Measurements from ENCODE around the gene ARHGAP10.
"Not testable (repeated sequence)": the region's sequence is repeated elsewhere in the genome, so short reads cannot be mapped to it uniquely, and the experiment has no call there.

ARHGAP10 gene

GRCh38 chr4:148067301-148067916 is 335.5 kb downstream of the ARHGAP10 start:
- no peak for DNase-seq (ENCODE audit: low spot score)

GRCh38 chr4:148068065-148068911 is 336.4 kb downstream of the ARHGAP10 start:
- no peak for DNase-seq (ENCODE audit: low spot score)

DNA sequence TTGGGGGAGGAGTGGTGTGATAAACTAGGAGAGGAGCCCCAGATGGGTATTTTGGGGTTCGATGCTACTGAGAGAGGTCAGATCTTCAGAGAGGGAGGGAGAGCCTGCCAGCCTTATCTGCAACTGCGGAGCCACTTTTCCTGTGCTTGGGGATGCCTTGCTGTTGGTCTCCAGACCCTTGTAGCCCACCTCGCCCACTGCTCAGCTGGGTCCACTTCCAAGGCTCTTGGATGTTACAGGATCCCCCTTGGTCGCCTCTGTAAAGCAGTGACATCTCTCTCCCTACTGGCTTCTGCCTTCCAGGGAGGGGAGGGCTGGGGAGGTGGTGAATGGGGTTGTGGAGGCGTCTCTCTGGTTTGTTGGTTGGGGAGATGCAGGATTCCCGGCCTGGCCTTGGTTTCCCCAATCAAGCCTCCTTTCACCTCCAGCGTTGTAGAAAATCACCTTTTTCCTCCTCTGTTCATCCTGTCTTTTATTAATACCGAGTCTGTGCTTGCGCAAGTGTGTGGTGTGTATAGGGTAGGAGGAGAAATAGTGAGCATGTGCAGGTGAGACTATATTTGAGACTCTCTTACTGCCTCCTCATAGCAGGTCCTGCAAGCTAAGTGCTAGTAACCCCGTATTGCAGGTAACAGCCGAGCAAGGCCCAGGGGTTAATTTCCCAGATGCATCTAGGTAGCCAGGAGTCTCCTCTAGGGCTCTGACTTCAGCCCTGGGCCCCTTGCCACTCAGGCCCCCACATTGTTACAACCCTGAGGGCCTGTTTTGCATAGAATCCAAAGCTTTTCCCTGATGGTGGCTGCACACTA is 337.4 kb downstream of the ARHGAP10 start:
- no peak for DNase-seq (ENCODE audit: low spot score)

DNA sequence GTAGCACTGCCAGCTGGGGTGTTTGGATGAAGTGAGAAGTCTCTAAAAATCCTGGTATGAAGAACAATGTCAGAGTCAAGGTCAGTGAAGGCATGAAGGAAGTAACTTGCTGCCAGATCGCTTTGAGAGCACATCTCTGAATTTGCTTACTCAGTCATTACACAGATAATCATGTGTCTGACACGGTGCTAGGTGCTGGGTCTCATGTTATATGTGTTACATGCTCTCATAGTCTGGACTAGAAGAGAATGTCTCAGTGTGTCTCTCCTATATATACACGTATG is 337.9 kb downstream of the ARHGAP10 start:
- no peak for DNase-seq (ENCODE audit: low spot score)

- DNase-seq (ENCODE audit: low spot score): no peak
Measured at GRCh38 chr4:148071009-148071408, 339.1 kb downstream of the ARHGAP10 start.

GRCh38 chr4:148072789-148073188 is 340.9 kb downstream of the ARHGAP10 start:
- no peak for DNase-seq (ENCODE audit: low spot score)

DNA sequence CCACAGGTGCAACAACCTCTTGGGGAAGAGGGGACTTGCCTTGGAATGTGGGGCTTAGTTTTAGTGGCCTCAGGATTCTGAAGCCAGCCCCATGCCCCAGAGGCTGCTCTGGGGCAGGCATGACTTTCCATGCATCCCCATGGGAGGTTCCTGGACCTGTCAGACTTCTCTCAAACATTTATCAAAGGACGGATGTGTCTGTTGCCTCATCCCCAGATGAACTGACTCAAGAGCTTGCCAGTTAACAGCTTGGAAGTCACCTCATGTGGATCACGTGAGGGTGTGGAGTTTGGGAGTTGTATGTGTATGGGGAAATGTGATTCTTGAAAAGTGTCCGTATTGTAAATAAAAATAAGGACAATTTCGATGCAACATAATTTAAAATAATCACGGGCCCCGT is 341.5 kb downstream of the ARHGAP10 start:
- DNase-seq (ENCODE audit: low spot score): no peak

DNA sequence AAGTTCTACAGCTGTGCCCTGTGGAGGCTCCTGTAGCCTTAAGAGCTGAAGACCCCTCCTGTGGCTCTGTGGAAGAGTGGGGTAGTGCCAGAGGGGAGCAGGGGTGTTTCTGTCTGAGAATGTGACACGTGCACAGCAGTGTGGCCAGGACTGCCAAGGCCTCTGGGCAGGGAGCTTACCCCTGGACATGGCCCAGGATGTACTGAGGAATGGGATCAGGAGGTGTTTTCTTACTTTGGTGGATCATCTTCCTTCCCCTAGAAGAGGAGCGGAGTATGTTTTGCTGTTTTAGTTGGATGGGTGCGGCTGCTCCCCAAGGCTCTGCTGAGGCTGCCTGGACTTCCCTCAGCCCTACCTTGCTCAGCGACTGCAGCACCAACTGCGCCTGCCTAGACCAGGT is 342.6 kb downstream of the ARHGAP10 start:
- no peak for DNase-seq (ENCODE audit: low spot score)

DNA sequence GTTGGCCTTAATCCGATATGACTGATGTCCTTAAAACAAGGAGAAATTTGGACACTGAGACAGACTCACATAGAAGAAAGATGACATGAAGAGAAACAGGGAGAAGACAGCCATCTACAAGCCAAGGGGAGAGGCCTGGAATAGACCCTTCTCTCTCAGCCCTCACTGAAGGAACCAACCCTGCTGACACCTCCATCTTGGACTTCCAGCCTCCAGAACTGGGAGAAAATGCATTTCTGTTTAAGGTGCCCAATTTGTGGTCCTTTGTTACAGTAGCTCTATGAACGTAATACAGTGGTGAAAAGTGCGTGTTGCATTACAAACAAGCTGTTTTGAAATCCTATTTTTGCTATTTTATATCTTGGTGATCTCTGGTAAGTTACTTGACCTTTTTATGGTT is 343.6 kb downstream of the ARHGAP10 start:
- DNase-seq (ENCODE audit: low spot score): no peak

GRCh38 chr4:148076964-148077363 is 345.1 kb downstream of the ARHGAP10 start:
- DNase-seq (ENCODE audit: low spot score): no peak

GRCh38 chr4:148077581-148077980 is 345.7 kb downstream of the ARHGAP10 start:
- DNase-seq (ENCODE audit: low spot score): no peak

GRCh38 chr4:148078061-148078460 is 346.2 kb downstream of the ARHGAP10 start:
- DNase-seq (ENCODE audit: low spot score): no peak

- no peak for DNase-seq (ENCODE audit: low spot score)
Measured at GRCh38 chr4:148079961-148080360, 348.1 kb downstream of the ARHGAP10 start.

DNA sequence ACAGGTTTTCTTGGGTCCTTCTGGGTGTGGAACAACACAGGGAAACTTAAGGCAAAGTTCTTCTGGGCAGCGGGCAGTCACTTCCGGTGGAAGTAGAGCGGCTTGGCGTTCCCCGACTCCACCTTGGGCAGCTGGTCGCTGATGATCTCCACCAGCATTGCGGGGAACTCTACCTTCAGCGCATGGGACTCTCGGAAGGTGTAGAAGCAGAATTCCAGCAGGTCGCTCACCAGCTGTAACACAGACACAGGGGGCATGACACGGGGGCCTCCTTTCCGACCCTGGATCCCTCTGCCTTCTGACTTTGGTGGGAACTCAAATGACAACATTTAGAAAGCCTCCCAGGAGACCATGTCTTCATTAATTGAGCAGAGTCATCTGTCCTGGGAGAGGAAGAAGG is 349.4 kb downstream of the ARHGAP10 start:
- DNase-seq (ENCODE audit: low spot score): no peak

DNA sequence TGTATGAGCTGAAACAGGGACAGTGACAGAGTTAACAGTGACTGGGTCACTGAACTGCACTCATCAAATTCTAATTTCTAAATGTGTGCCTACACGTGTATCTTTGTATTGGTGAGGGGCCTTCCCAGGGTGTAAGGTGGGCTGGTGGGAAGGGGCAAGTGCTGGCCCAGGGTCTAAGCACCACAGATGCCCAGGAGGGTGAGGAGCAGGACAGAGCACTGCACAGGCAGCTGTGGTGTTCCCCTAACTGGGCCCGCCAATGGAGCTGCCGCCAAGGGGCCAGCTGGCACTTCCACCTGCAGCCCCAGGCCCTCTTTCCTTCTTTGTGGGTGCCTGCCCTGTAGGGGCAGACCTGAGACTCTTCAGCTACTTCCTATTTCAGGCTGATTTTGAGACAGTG is 349.9 kb downstream of the ARHGAP10 start:
- DNase-seq (ENCODE audit: low spot score): no peak

DNA sequence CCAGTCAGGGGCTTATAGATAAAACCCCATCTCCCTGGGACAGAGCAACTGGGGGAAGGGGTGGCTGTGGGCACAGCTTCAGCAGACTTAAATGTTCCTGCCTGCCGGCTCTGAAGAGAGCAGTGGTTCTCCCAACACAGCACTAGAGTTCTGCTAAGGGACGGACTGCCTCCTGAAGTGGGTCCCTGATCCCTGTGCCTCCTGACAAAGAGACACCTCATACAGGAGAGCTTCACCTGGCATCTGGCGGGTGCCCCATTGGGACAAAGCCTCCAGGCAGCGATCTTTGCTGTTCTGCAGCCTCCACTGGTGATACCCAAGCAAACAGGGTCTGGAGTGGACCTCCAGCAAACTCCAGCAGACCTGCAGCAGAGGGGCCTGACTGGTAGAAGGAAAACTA is 351.2 kb downstream of the ARHGAP10 start:
- not testable (repeated sequence) for DNase-seq (ENCODE audit: low spot score)

- DNase-seq (ENCODE audit: low spot score): no peak
Measured at GRCh38 chr4:148089624-148090023, 357.7 kb downstream of the ARHGAP10 start.

DNA sequence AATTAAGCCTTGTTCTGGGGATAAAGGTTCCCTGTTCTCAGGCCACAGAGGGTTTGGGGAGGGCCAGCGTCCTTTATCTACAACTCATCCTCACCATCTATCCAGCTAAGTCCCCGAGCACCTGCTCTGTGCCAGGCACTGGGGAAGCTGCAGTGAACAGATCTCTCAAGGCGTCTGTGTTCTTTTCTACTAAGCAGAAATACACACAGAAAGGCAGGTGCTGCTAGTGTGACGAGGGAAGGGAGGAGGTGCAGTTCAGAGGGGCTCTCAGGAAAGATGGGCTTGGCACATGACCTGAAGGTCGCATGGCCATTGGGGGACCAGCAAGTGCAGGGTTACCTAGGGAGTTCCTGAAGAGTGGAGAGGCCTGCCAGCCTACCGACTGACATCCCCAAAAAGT is 358.1 kb downstream of the ARHGAP10 start:
- DNase-seq (ENCODE audit: low spot score): no peak

DNA sequence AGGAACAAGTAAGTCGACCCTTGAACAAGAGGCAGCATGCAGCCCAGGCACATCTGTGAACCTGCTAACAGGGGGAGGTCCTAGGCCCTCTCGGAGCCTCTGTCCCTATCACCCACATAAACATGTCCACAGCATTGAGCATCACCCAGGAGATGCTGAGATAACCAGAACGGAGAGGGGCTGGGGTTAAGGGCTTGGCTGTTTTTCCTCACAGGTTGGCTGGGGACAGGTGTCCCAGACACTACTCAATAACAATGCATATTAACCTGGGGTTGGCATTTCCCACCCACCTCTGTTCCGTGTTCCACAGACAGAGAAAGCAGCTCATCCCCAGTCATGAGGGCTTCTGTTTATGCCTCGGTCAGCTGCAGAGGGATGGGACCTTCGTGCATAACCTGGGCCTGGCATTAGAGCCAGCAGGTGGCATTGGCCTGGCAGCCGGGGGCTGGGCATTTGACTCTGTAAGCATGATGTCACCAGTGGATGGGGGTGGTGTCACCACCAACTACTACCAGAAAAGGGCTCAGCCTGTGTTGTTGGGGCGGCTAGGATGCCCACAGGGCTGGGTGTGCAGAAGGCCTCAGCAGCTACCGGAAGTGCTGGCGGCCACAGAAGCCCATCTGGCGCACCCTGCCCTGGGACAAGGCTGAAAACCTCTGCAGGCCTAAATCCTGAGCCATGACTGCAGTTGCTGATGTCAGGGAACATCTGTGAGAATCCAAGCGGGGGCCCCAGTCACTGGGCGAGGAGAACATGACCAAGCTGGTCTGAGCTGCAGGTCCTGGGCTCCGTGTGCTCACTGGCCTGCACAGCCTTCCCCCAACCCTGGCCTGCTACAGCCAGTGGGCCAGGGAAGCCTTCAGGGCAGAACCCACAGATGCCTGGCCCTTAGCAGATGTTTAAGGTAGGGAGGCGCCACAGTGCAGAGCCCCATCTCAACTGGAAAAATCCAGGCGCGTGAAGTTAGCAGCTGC is 358.9 kb downstream of the ARHGAP10 start:
- no peak for DNase-seq (ENCODE audit: low spot score)

- no peak for DNase-seq (ENCODE audit: low spot score)
Measured at GRCh38 chr4:148091896-148092295, 360.0 kb downstream of the ARHGAP10 start.

DNA sequence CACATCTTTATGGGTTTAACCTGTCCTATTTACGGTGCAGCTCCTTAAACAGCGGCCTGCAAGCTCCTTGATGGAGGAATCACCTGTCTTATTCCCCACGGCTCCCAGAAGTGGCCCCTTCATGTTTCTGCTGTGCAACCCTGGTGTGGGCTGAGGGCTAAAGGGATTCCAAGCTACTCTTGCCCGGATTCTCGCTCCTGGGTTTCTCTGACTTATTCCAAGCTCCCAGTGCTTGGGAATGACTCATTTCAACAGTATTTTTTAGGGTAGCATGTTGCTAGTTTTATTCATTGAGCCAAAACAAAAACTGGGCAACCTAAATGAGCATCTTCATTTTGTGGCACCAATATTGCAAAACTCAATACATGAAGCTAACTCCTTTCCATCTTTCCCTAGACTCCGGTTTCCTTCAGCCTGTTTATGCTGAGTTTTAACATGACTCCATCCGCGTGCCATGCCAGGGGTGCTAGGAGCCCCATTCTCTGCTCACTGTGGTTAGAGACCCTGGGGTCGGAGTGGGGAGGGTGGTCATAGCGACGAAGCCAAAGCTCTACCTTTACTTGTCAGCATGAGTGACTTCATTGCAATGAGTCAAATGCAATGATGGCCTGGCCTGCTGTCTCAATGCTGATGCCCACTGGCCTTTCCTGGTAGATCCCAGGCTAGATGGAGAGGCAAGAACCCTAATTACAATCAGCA is 360.6 kb downstream of the ARHGAP10 start:
- DNase-seq (ENCODE audit: low spot score): no peak
